Vagina (tissue), 2 donors: ENCODE data around the gene GID8.

Experiments used
- POLR2A ChIP-seq, 2 donors: fragments of 450-650 bp; IDR thresholded peaks; one replicate each; pipeline ENCODE4 v1.6.1; 2017; ENCODE audit warnings: antibody characterized with exemption in 2 of 2, mild to moderate bottlenecking in 2 of 2, moderate library complexity in 2 of 2
- POLR2AphosphoS5 ChIP-seq, 2 donors: sonication (generic); formaldehyde crosslinking; IDR thresholded peaks; one replicate each; pipeline ENCODE4 v1.9.0; 2017; ENCODE audit warnings: antibody characterized with exemption in 2 of 2, mild to moderate bottlenecking in 2 of 2, low read depth in 1 of 2; ENCODE audit not compliant: insufficient read depth in 1 of 2
- TF ChIP-seq, protein P1 (sequence below), 3 experiments: fragments of 450-650 bp in 2 of 3; fragments of 200-600 bp in 1 of 3; sonication (generic) in 1 of 3; IDR thresholded peaks; one replicate each; pipeline ENCODE4 v1.5.1; 2017 to 2019; ENCODE audit warnings: antibody characterized with exemption in 3 of 3, mild to moderate bottlenecking in 2 of 3, moderate library complexity in 2 of 3

DNA sequence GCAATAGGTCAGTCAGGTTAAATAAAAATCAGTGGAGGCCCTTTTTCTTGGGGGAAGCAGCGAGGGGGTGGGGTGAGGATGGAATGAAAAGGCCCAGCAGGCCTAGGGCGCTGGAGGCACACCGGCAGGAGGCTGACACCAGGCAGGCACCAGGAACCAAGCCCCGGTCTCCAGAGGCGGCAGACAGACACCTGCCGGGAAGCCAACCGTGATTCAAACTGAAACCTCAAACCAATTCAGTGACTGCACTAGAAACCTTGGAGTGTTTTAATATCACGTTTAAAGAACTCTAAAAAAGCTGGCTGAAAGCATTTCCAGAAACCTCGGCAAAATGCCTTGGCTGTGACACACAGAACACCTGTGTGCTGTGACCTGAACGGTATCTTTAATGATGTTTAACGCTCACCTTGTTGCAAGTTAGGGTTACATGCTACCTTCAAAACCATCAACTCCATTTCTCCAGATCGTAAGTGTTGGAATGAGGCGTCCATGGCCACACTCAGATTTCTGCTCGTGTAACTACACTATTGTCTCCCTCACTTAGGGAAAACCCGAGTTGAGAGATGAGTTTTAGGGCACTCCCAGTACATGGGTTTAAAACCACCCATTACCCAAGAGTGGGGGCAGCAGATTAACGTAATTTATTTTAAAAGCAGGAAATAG lies 38.8 kb upstream of the GID8 start:
- TF ChIP-seq, protein P1, sequence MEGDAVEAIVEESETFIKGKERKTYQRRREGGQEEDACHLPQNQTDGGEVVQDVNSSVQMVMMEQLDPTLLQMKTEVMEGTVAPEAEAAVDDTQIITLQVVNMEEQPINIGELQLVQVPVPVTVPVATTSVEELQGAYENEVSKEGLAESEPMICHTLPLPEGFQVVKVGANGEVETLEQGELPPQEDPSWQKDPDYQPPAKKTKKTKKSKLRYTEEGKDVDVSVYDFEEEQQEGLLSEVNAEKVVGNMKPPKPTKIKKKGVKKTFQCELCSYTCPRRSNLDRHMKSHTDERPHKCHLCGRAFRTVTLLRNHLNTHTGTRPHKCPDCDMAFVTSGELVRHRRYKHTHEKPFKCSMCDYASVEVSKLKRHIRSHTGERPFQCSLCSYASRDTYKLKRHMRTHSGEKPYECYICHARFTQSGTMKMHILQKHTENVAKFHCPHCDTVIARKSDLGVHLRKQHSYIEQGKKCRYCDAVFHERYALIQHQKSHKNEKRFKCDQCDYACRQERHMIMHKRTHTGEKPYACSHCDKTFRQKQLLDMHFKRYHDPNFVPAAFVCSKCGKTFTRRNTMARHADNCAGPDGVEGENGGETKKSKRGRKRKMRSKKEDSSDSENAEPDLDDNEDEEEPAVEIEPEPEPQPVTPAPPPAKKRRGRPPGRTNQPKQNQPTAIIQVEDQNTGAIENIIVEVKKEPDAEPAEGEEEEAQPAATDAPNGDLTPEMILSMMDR (IDR thresholded peaks at IDR 0.05) = no peak
- TF ChIP-seq POLR2AphosphoS5 (IDR thresholded peaks at IDR 0.05; ENCODE audit: insufficient read depth in 1 of 2, low read depth in 1 of 2) = peak in 1 of 2 donors; percentile 4
- TF ChIP-seq POLR2A (IDR thresholded peaks at IDR 0.05) = no peak
